ENCODE measurements around the gene ANO10.
"Not testable (repeated sequence)": the region's sequence is repeated elsewhere in the genome, so short reads cannot be mapped to it uniquely, and the experiment has no call there.

ANO10 gene

DNA sequence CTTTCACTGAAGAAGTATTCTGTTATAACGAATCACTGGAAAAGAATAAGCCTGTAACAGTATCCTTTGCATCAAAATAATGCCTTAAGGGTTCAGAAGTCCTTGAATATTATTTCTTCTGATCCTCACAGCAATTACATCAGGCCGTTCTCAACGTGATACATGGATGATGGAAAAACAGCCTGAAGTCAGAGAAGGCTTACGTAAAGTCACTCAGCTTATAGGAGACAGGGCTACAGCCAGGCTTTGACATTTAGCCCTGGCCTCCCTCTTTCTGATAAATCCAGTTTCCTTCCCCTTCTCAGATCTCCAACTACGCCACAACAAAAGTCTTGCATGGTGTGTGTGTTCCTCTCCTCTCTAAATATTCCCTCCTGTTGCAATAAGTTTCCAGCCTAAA, 131.9 kb downstream of the ANO10 start:
- FAIRE-seq (no peak), DNase-seq (ENCODE audit: insufficient read length, low spot score) (no peak)

DNA sequence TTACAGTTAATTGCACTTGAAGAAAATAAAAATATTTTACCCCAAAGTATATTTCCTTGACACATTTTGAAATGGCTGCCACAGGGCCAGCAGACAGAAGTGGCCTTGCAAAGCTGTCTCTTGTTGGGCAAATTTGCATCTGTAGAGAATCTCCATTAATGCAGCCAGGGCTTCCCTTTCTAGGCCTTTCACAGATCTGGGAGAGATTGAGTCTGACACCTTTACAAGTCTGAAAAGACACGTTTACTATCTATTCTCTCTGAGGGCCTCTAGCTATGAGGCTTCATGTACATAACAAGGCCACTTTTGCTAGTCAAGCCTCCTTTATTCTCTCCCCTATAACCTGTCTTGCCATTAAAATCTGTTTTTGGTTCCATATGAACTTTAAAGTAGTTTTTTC, 135.9 kb downstream of the ANO10 start:
- FAIRE-seq (no peak), DNase-seq (ENCODE audit: insufficient read length, low spot score) (no peak)

DNA sequence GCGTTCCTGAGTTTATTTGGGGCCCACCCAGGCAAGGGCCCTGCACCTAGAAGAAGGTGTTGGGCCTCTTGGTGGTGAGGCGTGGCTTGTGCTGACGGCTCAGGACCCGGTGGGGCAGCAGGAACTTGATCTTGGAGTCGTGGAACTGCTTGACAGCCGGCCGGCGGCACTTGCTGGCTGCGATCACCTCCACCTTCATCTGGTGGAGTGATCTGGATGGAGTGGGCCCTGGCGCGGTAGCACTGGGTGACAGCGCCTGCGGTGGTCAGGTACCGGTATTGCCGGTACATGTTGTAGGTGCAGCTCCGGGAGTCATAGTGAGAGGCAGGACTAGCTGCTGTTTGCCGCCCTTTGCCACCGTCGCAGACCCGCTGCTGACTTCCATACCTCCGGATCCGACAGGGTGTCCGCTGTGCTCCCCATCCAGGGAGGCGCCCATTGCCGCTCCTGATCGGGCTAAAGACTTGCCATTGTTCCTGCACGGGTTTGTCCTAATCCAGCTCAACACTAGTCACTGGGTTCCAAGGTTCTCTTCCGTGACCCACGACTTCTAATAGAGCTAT, 136.8 kb downstream of the ANO10 start:
- FAIRE-seq = no peak

DNA sequence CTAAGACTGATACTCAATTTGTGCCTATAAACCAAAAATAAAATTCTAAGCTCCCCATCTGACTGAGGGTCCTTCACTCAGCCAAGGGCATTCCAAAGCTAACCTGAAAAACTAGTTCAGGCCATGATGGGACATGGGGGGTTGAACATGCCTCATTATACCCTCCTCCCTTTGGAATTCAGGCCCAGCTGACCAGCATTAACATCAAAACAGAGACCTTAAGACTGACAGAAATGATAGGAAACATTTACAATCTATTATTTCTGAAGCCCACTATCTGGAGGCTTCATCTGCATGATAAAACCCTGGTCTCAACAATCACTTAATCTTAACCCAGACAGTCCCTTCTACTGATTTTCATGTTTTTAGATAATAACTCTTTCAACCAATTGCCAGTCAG, 140.4 kb downstream of the ANO10 start:
- no peak for DNase-seq (ENCODE audit: insufficient read length, low spot score)
- FAIRE-seq = no peak

More for the DNA sequence above, 136.8 kb downstream of the ANO10 start:
- DNase-seq (ENCODE audit: insufficient read length, low spot score) = no peak

DNA sequence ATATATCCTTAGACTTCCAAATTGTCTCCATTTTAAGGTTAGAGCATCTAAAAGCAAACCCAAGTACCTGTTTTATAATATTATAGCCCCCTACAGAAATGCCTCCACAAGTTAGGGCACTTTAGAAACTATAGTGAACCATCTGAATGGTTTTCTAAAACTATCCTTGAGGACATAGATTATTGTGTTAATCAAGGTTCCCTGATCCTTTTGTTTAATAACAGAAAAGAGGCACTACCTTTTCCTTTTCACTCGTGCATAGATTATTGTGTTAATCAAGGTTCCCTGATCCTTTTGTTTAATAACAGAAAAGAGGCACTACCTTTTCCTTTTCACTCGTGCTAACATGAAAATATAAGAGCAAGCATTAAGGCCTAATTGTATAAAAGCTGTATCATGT, 143.0 kb downstream of the ANO10 start:
- FAIRE-seq; DNase-seq (ENCODE audit: insufficient read length, low spot score): not testable (repeated sequence)

DNA sequence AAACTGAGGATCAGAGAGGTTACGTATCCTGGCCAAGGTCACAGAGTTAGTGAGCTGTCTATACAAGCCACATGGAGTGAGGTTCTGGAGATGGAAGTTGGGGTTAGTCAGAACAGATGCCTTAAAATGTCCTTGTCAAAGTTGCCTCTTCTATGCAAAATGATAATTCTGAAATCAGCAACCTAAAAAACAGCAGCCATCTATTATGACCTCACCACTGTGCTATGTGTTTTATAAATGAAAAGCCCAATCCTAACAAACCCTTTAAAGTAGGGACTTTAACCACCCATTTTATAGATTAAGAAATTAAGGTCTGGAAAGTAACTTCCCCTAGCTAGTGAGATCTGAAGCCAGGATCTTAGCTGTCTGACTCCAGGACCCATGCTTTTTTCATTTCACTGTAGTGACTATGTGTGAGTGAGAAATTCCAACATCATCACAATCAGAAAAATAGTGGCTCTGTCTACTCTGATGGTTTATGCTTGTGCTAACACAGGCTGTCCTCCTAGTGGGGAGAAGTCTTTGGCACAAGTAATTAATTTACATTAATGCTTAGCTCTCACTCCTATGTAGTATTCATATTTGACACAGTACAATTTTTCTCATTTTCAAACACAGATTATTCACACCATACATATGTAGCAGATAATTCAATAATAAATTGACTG, 143.6 kb downstream of the ANO10 start:
- DNase-seq (ENCODE audit: insufficient read length, low spot score) = no peak
- FAIRE-seq = no peak

DNA sequence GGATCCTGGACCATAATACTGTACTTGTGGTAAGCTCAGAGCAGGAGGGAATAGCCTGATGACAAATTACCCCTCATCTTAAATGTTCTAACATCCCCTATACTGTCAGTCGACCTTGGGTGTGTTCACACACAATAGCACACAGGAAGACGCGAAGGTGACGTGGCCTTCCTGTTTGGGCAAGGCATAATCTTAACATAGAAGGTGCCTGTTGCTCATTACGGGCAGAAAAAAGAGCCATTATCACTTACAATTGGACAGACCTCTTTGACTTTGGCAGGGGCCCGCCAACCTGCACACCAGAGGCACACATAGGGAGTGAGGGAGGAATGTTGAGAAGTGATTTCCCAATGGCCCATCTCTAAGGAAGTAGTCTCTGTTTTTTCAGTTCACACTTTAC, 144.2 kb downstream of the ANO10 start:
- DNase-seq (ENCODE audit: insufficient read length, low spot score) (no peak), FAIRE-seq (no peak)

DNA sequence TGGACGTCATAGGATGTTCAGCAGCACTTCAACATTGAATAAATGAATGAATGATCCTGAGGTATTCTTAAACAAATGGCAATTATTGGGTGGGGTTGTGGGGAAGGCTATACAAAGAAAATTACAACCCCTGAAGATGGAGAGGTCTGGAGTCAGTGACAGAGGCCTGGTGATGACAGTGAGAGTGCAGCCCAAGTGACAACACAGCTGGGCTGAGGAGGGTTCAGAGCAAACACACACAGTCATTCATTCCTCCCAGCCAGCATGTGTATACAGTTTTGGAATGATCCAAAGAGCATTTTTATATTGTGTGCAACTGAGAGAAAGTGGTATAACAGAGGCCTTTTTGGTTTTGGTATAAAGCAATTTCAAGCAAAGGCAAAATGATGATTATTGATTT, 148.1 kb downstream of the ANO10 start:
- DNase-seq (ENCODE audit: insufficient read length, low spot score) = no peak
- no peak for FAIRE-seq

DNA sequence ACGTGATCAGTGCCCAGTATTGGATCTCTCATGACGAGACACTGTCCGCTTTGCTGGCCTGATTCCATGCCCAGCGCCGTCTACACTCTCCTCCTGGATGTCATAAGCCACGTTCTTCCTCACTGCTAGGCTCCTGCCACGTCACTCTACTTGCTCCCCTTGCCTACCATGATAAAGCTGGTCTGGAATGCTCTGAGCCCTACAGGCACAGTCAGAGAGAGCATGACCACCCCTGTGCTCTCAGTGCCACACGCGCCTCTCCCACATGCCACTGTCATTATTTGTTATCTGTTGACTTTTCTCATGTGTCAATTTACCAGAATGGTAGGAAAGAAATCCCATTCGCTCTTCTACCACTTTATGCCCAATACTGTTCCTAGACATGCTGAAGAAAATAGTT, 148.6 kb downstream of the ANO10 start:
- FAIRE-seq (no peak), DNase-seq (ENCODE audit: insufficient read length, low spot score) (no peak)

DNA sequence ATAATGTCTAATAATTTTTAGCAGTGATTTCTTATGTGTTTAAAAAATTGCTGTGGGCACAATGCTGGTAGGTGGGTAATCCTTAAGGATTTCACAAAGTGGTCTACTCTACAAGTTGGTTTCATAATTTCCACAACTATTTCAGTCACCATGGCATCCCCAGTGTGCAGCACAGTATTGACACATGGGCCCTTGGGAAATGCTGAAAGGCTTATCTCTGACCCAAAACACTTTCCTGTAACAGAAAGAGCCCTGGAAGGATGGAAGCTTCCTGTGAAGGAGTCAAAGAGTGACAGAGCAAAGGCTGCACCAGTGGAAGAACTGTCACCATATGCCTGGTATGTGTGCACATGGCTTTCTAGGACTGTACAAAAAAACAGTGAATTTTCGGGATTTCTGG, 153.7 kb downstream of the ANO10 start:
- DNase-seq (ENCODE audit: insufficient read length, low spot score) (no peak), FAIRE-seq (no peak)

DNA sequence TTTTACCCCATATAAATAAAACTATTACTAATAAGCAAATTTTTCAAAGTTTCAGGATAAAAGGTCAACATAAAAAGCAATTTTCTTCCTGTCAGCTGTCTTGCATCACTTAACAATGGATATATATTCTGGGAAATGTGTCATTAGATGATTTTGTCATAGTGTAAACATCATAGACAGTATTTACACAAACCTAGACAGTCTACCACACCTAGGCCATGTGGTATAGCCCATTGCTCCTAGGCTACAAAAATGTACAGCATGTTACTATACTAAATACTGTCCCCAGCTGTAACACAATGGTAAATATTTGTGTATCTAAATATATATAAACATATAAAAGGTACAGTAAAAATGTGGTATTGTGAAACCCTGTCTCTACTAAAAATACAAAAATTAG, 156.7 kb downstream of the ANO10 start:
- DNase-seq (ENCODE audit: insufficient read length, low spot score) (no peak), FAIRE-seq (no peak)

DNA sequence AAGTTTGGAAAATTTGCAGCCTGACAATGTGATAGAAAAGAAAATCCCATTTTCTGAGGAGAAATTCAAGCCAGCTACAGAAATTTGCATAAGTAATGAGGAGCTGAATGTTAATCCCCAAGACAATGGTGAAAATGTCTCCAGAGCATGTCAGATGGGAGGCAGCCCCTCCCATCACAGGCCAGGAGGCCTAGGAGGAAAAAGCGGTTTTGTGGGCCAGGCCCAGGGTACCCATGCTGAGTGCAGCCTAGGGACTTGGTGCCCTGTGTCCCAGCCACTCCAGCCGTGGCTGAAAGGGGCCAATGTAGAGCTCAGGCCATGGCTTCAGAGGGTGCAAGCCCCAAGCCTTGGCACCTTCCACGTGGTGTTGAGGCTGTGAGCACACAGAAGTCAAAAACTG, 159.2 kb downstream of the ANO10 start:
- DNase-seq (ENCODE audit: insufficient read length, low spot score); FAIRE-seq: not testable (repeated sequence)

DNA sequence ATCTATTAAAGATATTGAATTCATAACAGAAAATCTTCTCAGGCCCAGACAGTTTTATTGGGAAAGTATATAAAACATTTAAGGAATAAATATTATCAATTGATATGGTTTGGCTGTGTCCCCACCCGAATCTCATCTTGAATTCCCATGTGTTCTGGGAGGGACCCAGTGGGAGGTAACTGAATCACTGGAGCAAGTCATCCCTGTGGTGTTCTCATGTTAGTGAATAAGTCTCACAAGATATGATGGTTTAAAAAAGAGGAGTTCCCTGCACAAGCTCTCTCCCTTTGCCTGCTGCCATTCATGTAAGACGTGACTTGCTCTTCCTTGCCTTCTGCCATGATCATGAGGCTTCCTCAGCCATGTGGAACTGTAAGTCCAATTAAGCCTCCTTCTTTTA, 160.5 kb downstream of the ANO10 start:
- FAIRE-seq = no peak
- no peak for DNase-seq (ENCODE audit: insufficient read length, low spot score)

DNA sequence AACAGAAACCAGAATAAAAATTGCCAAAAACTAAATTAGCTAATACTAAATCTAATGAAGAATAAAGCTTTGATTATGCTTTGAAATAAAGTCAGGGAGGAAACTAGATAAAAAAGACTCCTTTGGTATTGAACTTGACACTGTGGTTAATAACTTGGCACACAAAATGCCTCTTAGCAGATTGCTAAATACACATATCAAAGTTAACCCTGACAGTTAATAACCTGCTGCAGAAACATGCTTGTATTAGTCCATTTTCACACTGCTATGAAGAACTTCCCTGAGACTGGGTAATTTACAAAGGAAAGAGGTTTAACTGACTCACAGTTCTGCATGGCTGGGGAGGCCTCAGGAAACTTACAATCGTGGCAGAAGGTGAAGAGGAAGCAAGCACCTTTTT, 164.8 kb downstream of the ANO10 start:
- FAIRE-seq; DNase-seq (ENCODE audit: insufficient read length, low spot score): not testable (repeated sequence)

DNA sequence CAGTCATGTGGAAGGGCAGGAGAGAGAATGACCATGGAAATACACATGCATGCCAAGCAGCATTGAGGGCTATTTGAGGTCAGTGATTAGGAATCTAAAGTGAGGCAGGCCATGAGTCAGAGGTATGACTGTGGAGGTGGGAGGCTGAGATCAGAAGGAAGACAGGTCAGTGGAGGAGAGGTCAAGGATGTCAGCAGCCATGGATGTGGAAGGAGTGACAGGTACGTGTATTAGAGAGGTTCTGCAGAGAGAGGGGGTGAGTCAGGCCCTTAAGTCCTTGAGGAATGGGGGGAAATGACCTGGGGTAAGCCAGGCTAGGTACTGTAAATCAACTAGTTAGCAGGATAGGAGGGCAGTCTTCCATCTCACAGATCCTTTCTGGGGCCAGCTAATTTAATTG, 166.6 kb downstream of the ANO10 start:
- DNase-seq (ENCODE audit: insufficient read length, low spot score) = peak; percentile 33
- peak; percentile 16 for FAIRE-seq

DNA sequence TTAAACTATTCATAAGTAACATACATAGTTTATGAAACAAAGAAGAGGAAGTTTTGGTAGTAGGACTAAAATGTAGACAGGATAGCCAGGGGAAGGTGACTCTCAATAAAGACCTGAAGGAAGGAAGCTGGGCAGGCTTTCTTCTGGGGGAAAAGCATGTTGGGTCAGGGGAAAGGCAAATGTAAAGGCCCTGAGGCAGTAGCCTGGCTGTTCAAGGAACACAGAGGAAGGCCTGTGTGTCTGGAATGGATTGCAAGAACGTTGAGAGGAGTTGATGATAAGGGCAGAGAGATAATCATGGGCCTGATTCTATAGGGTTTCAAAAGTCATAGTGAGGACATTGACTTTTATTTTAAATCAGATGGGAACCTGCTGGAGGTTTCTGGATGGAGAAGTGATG, 167.8 kb downstream of the ANO10 start:
- FAIRE-seq (no peak), DNase-seq (ENCODE audit: insufficient read length, low spot score) (no peak)

DNA sequence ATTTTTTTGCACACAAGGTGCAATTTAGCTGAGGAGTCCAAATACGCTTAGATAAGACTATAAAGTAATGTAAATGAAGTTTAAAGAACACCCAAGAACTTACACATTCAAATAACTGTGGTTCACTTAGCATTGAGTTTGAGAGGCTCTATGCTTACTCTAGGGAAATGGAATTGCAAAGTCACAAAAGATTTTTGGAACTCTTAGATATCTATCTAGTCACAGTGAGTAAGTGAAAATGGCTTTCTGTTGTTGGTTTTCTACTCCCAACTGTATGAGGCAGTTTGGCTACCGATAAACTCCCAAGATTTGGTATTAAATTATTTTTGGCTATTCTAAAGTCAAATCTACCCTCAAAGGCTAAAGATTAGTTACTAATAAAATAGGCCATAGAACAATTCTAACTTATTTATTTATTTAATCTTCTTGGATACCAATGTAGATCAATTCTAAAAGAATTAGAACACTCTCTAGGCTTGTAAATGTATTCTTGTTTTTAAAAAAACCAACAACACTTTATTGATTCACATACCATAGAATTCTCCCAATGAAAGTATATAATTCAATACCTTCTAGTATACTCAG, 170.0 kb downstream of the ANO10 start:
- no peak for FAIRE-seq
- no peak for DNase-seq (ENCODE audit: insufficient read length, low spot score)

DNA sequence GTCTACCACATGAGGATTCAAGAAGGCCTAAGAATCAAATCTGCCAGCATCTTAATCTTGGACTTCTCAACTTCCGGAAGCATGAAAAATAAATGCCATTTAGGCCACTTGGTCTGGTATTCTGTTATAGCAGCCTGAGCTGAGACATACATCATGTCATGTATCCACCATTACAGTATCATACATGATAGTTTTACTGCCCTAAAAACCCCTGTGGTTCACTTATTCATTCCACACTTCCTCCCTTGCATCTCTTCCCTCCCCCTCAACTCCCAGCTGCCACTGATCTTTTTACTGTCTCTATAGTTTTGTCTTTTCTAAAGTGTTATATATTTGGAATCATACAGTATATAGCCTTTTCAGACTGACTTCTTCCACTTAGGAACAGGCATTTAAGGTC, 173.7 kb downstream of the ANO10 start:
- no peak for FAIRE-seq

DNA sequence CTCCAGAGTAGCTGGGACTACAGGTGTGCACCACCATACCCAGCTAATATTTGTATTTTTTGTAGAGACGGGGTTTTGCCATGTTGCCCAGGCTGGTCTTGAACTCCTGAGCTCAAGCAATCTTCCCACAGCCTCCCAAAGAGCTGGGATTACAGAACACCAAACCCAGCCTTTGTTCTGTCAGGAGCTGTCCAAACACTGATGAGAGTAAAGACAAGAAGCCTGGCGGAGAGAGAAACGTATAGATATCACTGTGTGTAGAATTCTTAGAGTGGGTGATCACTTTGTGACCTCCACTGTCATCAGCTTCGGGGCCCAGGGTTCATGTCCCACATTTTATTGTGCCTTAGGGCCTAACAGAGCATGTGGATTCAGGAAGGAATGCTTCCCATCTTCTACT, 176.0 kb downstream of the ANO10 start:
- no peak for FAIRE-seq

More for the DNA sequence above, 173.7 kb downstream of the ANO10 start:
- no peak for DNase-seq (ENCODE audit: insufficient read length, low spot score)

DNA sequence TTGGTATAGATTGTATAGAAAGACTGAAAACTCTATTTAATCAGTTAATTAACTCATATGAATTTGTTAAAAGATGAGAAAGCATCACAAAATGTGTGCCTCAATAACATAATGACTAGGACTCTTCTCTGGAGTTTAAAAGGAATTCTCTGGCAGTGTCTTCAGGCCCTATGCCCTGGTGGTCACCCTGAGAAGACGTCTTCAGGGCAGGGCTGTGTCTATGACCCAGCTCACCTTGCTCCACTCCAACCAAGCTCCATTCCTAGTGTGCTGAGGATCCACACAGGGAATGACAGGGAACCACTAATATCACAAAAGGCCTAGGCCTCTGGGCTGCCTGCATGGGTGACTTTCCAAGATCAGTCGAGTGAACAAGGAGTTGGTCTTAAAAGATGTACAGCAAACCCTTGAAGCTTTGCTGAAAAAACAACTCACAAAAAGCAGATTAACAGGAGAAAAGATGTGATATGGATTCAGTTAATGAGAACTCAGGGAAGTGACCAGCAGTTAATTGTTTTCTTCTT, 178.9 kb downstream of the ANO10 start:
- no peak for FAIRE-seq
- no peak for DNase-seq (ENCODE audit: insufficient read length, low spot score)

More for the DNA sequence above, 176.0 kb downstream of the ANO10 start:
- no peak for DNase-seq (ENCODE audit: insufficient read length, low spot score)

DNA sequence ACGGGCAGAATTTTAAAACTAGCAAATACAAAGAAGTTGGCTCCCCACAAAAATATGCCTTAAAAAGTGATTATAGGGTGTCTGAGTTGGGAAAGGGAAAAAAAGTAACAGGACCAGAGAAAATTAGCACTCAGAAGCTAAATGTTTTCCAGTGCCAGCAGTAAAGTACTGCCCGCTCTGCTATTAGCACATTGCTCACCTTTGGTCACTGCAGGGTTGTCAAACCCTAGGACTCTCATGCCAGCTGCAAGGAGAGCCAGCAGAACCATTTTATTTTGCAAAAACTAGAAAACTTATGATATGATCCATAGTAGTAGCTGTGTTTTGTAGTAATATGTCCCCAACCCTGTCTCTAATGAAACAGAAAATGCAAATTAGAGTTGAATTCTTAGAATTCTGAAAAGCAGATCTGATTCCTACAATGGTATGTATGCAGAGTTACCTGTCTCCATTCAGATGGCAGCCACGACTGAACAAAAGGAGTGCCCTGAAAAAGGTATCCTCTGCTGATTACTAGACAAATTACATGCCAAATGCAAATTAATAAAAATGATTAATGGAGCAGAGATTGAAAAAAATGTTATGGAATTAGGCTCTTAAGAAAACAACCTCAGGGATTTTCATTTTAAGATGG, 185.2 kb downstream of the ANO10 start:
- FAIRE-seq = no peak
- no peak for DNase-seq (ENCODE audit: insufficient read length, low spot score)

DNA sequence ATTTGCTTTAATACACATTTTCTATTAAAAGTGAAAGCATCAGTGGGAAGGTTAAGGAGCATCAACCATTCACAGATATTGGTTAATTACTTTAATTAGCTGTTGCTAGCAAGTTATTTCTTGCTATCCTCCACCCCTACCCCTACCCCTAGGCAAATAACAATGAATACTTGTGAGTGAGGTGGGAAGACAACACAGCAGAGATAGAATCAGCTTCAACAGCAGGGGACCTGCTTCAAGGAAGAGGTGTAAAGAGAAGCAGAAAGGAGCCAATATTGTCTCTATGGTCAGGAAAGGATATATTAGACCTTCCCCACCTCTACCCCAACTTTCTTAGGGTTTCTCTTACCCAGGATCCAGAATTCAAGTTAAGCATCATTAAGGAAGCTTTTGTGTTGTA, 186.1 kb downstream of the ANO10 start:
- FAIRE-seq = no peak
- no peak for DNase-seq (ENCODE audit: insufficient read length, low spot score)

Measured in HTR-8/SVneo (cell line).